HG02678 (cell line): ENCODE results near the gene SEC23B.

Source experiments
- ATAC-seq: cut with Tn5 transposase; IDR thresholded peaks from one replicate; pipeline ENCODE4 v1.9.1; 2021; ENCODE audit warnings: mild to moderate bottlenecking, moderate library complexity; ENCODE audit not compliant: unreplicated experiment

Gene SEC23B

DNA sequence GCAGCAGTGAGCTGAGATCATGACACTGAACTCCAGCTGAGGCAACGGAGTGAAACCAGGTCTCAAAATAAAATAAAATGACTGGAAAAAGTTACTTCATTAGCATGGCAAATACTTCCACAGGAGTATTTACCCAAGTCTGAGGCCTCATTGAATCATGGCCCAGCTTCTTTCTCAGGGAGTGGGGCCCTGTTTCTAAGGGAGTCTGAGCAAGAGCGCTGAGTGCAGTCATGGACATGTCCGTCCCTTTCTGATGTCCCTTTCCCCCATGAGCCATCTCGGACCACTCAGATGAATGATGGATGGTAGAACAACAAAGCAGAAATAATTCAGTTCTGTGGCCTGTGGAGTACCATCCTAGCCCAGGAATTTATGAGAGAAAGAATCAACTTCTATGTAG, 72.3 kb downstream of the SEC23B start:
- ATAC-seq = no peak

DNA sequence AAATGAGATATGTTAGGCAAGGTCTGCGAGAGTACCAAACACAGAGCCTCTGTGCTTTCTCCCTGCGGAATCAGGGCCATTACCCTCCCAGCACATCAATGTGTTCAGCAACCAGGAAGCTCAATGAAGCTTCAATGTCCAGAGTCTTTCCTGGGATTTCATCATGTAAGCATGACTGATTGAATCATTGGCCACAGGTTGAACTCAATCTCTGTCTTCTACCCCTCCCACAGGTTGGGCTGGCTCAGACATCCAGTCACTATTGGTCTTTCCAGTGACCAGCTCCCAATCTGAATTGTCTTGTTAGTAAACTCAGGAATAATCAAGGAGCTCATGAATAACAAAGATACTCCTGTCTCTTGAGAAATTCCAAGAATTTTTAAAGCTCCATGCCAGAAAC, 77.4 kb downstream of the SEC23B start:
- ATAC-seq = no peak

DNA sequence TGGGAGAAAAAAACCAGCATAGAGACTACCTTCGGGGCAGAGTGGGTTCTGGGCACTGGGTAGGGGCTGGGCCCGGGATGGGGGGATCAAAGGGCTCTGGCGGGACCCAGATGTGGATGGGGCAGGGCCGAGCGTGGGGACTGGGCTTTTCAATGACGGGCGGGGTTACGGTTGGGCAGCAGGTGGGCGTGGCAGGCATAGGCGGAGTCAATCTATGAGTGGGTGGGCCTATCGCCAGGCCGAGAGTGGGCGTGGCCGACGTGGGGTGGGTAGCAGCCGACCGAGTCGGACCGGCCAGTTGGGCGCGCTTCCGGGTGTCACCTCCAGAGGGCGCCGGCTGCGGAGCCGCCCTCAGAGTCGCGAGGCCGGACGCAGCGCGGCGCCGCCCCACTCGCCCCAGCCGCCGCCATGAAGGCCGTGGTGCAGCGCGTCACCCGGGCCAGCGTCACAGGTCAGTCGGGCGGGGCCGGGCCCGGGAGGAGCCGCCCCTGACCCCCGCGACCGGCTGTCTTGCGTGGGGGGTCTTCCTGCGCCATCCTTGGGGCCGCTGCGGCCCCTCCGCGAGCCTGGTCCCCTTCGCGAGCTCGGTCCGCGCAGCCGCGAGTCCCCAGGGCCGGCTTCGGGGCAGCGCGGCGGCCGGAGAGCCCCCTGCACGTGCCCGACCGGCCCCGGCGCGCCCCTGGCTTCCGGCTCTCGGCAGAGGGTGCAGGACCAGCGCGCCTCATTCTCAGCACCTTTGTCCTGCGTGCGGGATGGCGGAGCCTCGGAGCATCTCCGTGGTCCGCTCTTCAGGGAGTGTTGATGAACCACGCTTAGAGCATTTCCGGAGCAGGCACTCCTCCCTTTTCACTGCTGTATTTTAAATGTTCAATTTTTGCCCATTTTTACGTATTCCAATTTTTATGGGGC, 80.2 kb downstream of the SEC23B start, which contains the start of gene DTD1:
DTD1 (plus strand) TSS at position 390 of the 909 bp plus-strand sequence; CDS start at position 409, 19 bp downstream.
- ATAC-seq = peak; percentile 87

DNA sequence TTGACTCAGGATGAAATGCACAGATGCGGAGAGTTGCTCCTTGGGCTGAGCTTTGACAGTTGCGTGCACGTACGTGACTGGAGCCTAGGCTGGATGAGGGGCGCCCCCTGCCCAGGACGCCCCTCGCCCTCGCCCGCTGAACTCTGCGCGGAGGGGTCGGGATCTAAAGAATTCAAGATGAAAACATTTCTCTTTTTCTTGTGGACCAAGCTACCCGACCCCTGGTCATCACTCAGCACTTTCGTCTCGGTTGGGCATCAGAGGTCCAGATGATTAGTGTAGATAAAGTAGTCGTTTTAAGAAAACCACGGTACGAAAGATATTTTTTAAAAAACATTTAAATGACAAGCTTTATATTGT, 80.8 kb downstream of the SEC23B start:
- ATAC-seq = peak; percentile 6

DNA sequence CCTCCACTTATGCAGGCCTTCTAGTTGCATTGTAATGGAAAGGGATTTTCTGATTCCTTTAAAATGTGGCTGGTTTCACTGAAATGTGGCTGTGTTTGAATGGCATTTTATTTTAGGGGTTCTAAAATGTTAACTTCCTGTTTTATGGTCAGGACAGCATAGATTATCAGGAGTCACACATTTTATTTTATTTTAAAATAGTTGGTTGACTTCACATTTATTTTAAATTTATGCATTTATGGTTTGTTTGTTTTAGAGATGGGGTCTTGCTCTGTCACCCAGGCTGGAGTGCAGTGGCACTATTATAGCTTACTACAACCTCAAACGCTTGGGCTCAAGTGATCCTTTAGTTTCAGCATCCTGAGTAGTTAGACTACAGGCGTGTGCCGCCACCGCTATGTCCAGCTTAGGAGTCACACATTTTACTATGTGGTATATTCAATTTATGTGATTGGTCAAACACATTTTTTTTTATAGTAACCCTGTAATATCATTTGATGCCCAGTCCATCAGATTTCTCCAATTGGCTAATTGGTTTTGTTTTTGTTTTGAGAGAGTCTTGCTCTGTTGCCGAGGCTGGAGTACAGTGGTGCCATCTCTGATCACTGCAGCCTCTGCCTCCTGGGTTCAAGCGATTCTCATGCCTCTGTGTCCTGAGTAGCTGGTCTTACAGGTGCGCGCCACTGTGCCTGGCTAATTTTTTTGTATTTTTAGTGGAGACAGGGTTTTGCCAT, 82.4 kb downstream of the SEC23B start:
- ATAC-seq = no peak

DNA sequence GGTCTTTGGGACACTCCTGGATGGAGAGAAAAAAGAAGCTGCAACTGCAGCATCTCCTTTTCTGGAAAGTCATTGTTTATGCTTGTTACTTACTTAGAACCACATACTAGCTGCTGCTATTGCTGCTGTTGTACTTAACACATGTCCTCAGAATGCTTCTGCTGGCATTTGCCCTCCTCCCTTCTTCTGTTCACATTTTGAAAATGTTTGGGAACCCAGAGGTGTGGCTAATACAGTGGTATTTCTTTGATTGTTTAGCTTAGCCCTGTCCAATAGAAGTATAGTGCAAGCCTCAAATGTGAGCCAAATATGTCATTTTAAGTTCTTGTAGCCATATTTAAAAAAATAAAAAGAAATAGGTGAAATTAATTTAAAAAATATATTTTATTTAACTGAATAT, 88.5 kb downstream of the SEC23B start:
- no peak for ATAC-seq

DNA sequence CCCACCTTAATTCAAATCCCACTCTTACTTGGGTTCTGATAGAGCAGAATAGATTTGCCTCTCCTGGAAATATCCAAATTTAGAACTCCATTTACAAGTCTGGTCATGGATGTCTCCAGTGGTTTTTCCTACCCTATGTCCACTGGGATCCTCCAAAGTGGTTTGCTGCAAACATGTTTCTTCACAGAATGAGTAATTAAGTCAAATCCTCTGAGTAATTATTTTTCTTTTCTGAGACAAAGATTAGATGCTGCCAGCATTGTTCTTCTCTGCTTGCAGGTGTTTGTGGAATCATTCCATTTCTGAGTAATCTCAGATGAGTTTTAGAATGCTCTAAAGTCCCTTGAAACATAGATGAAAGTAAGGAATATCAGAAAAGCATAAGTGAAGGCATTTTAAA, 102.0 kb downstream of the SEC23B start:
- ATAC-seq = no peak
